ENCODE measurements around the gene KIAA0825.

The KIAA0825 gene

DNA sequence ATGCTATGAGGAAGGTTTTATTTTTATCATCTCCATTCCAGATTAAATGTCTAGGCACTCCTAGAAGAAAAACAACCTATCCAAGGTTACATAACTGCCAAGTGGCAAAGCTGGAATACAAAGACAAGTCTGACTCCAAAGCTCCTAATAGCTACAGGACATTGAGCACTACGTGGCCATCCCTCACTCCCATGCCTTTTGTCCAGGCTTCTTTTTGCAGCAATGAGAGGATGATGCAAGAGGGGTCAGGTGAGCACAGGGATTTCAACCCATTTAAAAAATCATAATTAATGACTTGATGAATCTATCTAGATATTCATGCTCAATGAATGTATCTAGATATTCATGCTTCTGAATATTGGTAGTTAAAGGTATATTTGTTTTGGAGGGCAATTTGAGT, 117.0 kb downstream of the KIAA0825 start:
- DNase-seq = no peak

DNA sequence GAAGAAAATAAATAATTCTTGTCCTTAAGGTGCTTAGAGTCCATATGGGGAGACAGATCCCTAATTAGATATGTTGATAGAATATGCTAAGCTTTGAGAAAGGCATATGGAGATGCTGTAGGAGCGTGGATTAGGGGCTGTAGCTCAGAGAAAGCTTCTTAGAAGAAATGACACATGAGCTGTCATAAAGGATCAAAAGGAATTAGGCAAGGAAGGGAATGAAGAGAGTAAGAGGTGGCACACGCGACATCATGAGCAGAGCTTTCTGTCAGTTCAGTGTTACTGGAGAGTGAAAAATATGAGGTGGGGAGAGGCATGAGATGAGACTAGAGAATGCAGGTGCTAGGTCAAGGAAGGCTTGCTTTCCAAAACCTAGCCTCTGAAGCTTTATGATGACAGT, 118.6 kb downstream of the KIAA0825 start:
- DNase-seq = no peak

DNA sequence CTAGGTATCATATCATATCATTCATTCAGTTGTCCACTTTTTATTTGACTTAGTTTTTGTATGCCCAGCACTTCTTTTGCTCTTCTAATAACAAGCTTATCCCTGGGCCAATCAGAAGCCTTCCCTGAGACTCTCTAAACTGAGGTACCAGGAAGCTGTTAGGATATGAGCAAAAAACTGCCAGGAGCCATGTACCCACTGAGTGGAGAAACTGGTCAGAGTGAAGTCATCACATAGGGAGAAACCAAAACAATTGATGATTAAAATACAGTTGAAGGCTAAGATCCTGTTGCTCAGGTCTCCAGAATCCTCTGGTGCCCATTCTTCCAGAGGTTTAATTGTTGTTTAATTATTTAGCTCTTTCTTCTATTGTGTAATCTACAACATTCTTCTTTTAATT, 120.2 kb downstream of the KIAA0825 start:
- no peak for DNase-seq

DNA sequence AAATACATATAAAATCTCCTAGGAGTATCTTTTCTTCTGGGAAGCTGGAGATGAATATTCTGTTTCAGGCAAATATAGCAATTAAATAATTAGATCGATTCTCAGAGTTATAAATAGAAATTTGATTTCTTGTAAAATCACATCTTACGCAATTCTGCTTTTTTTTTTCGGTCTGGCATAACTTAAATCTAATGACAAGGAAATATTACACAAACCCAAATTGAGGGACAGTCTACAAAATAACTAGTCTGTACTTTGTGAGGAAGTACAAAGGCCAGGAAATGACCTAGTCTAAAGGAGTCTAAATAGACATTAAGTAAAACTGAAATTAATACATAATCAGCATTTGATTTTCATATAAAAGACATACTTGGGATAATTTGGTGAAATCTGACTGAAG, 133.3 kb downstream of the KIAA0825 start:
- DNase-seq = peak; percentile 86

DNA sequence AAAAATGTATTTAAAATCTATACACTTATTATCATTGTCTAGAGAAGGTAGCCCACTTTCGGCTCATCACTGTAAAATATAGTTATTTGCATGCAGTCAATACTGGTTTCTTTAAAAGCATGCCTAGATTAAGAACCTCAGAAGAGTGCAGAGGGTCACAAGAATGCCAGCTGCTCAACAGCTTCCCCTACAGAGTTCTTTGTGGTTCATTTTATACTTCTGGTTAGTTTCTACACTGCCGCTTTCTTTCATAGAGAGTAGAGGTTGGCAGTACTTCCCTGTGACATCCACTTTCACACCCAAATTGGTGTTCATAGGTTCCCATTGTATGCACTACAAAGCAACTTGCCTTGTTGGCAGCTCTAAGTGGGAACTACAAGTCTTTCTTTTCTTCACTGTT, 137.3 kb downstream of the KIAA0825 start:
- no peak for DNase-seq

DNA sequence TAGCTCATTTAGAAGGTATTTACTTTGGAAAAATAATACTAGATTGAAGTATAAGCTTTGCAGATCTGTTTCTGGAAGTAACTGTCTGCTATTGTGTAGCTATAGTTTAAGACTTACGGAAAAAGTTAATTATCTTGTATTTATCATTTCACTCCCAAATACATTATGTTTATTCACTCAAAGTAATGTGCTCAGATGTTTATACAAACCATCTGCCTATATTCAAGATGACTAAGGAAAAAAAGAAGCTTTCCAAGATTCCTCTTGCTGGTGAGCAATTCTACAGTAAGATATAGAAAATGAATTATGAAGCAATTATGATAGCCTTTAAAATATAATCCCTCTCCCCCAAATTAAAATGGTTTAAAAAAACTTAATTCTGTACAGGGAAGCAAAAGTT, 137.9 kb downstream of the KIAA0825 start:
- DNase-seq = no peak

DNA sequence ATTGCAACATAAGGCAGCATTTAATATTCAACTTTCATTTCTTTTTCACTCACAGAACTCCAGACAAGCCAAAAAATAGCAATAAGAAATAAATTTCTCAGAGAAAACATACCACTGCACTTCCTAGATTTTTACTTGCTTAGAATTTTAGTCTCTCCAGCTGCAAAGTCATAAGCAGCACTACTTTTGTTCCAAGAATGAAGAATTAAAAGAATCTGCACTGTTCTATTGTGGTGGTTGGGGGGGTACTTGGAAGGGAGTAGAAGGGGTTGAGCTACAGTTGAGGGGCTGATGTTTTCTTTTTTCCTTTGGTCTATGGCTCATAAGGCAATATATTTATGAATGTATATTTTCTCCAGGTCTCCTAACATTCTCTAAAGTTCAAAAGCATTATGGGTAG, 144.5 kb downstream of the KIAA0825 start:
- no peak for DNase-seq

DNA sequence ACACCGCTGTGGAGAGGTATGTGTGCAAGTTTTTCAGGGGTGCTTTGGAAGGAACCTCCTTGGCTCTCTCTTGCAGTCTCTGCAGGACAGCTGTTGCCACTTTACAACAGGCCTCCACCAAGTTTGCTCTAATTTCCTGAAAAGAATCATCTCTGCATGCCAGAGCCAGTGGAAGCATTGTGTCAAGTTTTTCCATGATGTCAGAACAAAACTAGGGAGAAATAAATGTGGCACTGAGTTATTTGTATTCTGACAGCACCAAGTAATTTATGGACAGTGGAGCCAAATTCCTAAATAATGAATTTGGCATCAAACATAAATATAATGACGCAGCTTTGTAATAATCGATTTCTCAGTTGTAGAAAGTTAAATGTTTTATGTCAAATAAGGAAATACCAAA, 146.9 kb downstream of the KIAA0825 start:
- no peak for DNase-seq

DNA sequence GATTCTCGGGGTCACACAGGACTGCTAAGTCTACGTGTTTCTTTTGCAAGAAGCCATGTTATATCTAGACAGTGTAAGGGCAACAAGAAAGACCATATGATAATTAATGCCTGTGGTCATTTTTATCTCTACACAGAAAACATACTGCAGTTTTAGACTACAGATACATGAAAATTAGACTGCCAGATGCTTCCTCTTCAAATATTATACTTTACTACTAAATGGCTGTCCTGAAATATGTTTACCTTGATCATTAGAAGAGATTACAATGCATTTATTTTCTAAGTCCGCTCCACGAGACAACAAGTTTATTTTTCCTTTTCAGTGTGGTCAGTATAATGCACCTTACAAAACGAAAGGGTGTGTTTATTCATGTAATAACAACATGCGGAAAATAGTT, 147.6 kb downstream of the KIAA0825 start:
- DNase-seq = no peak

DNA sequence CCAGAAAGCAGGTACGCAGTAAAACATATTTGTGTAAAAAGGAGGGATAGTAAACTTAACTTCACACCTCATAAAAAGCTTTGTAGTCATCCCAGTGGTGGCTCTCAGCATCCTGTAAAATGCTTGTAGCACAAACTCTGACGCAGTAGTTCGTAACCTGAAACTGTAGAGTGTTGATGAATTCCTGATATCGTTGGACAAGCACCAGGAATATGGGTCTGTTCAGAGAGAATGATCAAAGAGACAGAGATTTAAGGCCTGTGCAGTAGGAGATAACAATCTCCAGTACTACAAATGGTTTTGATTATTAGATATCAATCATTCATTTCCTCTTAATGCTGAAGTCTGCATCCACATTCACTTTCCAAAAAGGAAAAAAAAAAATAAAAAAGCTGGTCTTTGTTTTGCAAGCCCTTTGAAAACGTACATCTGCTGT, 148.5 kb downstream of the KIAA0825 start:
- DNase-seq = no peak

DNA sequence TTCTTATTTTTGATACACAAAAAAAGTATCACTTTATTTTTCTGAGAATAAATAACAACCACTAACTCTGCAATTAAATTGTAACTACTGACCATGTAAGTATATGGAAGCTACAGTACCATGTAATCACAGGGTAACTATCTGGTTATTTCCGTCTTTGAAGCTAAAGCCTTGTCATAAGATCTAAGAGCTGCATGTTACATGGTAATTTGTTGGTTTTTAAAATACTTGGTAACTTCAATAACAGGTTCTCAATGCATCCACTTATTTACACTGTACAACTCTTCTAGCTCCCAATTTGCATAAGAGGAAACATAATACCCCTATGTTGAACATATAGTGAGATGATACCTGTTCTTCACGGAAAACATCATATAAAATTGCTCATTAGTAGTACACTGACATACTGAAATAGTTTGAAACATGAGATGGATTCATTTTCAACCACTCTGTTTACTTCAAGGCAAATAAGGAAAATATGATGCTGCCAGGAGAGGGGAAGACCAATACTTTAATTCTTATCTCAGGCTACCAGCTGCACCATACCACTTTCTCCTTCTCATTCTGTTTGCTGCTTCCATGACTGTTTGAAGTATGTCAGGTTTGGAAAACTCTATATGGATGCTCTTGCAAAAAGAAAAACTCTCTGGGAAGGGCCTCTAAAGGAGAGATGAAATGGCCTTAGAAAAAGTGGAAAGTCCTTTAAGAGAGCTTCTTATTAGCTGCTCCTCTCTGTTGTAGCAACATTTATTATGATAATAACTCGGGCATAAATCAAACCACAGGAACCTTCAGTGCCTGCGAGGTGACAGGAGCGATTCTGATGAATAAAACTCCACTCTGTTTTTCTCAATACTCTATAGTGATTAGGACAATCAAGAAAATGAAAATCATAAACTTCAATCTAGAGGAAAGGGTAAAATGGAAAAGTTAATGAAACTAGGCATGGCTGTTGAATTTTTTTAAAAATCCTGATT, 150.2 kb downstream of the KIAA0825 start:
- no peak for DNase-seq

DNA sequence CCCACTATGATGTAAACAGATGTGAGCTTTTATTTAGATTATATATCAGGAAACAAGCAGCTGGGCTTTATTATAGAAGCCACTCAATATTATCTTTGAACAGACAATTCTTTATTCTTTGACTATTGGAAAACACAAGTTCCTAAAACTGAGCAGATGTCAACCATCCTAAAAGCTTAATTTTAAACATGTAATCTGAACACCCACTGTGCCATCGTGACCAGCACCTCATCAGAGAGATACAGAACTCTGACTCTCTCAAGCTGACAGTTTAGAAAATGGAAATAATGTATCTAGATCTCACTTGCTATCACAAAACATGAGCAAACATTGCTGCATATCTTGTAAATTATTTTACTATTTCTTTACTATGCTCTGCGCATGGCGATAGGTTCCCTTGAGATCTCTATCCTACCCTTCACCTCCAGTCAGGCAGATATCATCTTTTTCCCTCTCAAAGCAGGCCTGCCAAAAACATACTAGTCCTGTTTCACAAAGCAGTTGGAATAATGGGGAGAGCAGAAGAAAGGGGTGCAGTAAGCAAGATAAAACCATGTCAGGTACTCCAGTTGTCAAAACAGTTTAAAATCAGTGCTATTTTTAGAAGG, 151.0 kb downstream of the KIAA0825 start:
- DNase-seq = no peak

DNA sequence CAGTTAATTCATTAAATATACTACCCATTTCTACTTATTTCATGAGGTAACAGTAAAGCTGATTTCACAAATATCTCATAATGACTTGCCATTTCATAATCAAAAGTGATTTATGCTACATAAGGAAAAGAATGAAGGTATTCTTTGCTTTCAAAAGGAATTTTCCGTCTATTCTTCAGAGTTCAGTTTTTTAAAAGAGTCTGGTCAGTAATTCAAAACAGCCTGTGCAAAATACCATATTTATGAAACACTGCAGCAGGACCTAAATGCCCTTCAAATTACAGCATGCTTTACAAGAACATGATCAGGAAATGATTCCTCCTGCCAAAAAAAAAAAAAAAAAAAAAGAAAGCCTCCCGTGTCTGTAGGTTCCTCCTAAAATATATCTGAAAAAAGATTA, 154.7 kb downstream of the KIAA0825 start:
- no peak for DNase-seq

DNA sequence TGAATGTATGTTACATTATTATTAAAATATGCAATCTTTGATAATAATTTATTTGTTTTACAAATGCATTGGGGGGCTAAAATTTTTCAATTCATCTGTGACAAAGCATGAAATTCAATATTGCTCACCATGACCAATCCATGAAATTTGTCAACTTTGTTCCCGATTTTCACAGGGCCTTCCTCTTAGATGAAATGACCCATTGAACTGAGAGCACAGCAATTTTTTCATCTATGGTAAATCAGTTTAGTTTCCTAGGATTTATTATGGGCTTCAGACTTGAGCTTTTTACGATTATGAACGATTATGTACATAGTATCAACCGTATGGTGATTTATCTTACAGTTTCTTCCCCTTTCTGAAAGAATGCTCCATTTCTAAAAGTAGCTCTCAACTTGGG, 157.3 kb downstream of the KIAA0825 start:
- no peak for DNase-seq

DNA sequence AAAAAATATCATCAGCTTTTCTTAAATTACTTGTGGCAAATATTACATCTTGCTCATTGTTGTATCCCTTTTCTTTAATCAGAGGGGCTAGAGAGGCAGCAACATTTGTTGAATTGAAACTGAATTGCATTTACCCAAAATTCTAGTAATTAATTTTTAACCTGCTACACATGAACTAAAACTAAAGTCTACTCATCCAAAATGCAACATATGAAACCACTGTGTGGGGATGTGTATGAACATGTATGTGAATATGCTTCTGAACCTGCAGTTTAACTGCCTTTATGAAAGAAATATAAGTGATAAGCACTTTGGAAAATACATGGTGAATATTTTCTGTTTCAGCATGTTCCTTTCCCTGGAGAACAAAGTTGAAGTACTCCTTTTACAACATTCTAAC, 158.5 kb downstream of the KIAA0825 start:
- no peak for DNase-seq

DNA sequence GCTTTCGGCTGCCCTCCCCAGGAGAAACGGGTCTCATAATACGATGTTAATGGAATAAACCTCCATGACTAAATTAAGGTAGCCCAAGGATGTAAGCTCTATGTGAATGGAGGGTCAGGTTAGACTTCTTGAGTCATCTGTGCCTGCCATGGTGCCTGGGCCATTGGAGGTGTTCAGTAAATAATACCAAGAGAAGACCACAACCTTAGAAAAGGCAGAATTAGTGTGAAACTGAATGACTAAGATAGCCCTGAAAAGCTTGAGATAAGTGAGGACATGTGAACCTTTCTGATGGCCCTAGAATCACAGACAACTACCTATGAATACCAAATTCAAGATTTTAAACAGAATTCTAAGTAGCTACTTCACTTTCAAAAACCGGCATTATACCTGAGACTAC, 160.6 kb downstream of the KIAA0825 start:
- no peak for DNase-seq

DNA sequence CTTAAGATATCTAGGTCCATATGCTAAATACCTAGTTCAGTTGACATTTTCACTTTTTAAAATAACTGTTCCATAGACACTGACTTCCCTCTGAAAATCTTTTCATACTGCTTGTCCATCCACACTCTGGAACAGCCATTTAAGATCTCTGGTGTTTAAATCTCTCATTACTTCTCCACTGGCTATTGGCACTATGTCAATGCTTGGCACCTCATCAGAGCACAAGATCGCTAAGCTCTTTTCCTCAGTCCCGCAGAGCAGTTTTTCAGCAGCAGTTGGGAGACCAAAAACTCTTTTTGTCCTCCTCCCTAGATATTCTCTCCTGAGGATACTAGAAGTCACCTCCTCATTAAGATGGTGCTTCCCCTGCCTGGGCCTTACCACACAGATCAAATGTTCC, 172.7 kb downstream of the KIAA0825 start:
- no peak for DNase-seq

DNA sequence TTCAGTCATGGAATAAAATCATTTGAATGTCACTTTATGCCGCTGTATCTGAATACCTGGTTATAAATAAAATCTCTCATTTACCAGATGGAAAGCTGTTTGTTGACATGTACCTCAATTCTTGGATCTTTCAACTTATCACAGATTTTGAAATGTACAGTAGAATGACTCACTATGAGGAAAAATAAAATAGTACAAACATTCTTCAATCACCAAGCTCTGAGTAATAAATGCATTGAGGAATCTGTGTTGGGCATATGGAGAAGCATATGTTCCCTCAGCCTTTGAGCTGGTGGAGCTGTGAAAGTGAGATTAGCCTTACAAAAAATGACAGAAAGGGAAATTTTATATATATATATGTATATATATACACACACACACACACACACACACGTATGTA, 175.4 kb downstream of the KIAA0825 start:
- DNase-seq = no peak

DNA sequence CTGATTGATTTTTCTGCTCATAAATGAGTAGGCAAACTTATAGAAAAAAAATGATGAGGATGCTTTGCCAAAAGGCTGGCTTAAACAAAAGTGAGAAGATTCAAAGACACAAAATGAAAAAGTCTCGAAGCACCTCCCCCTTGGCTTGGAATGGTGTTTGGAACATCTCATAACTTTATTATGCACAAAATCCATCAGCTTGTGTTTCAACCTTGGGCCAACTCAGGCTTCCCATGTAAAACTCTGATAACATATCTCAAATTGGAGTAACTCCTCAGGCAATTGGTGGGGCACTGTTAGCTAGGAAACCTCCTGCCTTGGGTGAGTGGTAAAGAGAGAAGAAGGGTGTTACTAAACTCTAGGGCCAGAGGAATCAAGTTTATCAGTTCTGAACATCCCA, 176.3 kb downstream of the KIAA0825 start:
- no peak for DNase-seq

DNA sequence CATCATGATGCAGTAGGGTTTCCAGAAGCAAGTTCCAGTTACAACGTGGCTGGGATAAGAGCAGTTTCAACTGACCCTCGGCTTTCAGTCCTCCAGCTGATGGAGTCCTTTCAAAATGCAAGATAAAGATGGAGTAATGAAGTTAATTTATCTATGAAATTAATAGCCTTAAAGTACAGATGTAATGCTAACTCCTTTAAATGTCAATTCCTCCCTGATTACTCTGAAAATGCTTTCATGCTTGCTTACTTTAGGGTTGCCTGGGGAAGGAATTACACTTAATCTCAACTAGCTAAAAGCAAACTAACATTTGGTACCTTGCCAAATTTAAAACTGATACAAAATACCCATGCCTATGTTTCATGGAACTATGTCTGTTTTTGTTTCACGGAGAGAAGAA, 178.4 kb downstream of the KIAA0825 start:
- DNase-seq = no peak

DNA sequence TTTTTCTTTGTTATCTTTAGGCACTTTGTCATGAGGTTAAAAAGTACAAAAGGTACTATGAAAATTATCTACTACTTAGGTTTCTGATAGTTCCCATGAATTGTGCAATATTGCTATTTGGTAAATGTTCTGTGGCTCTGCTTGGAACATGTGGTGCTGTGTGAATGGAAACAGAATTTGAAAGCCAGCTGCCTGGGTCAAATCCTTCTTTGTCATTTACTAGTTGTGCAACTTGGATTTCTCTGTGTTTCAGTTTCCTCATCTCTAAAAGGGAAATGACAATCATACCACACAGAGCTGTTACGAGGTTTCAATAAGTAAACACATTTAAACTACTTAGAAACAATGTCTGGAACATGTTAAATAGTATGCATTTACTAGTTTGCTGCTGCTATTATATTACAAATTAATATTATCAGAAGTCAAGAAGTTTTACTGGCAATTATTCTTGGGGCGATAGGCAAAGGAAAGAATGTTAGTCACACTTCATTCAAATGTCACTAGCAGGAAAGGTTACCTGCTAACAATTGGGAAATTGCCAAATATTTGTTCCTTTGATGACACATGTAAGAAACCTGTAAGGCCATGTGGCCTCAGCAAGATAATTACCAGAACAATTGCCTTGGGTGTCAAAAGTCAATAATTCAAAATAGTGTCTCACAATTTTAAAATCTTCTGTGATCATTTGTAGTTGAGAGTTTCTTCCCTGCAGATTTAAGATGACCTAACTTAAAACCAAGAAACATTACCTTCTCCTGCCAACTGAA, 184.8 kb downstream of the KIAA0825 start:
- DNase-seq = peak; percentile 98

DNA sequence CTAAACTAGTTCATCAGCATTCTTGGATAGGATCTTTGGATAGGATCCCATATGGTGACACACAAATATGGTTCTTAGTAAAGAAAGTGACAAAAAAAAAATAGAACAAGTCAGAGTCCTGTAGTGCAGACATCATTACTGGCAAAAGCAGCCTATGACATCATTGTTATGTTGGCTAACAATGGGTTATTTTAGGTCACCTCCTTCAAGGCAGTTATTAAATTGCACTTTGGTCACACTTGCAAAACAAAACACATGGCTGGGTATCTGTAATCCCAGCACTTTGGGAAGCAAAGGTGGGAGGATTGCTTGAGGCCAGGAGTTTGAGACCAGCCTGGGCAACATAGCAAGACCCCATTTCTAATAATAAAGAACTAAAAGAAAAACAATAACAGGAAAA, 185.9 kb downstream of the KIAA0825 start:
- peak; percentile 95 for DNase-seq

DNA sequence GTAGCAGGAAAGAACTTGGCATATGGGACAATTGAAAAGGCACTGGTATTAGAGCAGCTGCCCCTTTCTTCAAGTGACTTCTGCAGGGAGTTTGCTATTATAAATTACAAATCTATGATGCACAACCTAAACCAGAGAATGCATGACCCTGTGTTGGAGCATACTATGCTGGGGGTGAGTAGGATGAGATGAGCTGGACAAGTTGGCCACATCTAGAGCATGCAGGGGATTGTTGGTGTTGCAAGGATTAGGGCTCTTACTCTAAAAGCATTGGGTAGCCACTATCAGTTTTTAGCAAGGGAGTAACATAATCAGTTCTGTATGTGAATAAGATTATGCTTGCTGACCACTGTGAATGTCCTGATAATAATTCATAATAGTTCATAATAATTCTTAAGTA, 186.7 kb downstream of the KIAA0825 start:
- DNase-seq = no peak

DNA sequence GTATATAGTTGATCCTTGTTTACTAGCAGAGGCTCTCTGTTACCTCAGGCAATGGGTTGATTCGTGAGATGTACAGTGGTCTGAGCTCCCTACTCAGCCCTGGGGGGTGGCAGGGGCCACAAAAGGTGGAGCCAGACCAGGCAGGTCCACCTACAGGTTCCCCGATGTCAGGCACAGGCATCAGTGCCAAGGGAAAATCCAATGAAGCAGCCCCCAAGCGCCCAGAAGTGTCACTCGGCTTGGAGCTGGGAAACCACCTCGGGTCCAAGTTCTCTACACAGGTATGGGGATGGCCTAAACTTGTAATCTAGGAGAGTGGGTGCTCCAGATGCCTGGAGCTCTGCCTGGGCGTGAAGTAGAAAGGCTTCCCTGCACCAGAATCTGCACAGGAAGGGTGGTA, 188.8 kb downstream of the KIAA0825 start:
- no peak for DNase-seq

Data from inflammatory macrophage treated with lipopolysaccharide for 4 hours (primary cell).